Mammary epithelial cell (primary cell): ENCODE data around the gene CRYGA.

Source experiments
- EZH2 ChIP-seq: IDR thresholded peaks from 2 replicates; pipeline ENCODE4 v1.6.1; 2012; ENCODE audit warnings: low read length, inconsistent platforms, borderline replicate concordance
- TF ChIP-seq, protein P1 (sequence below), 2 donors: IDR thresholded peaks in 1 of 2; conservative IDR thresholded peaks in 1 of 2; 2 replicates each; pipeline ENCODE4 v1.5.1; 2011 to 2012; ENCODE audit warnings: inconsistent platforms in 2 of 2, low read length in 2 of 2, mild to moderate bottlenecking in 2 of 2, control low read depth in 1 of 2, low read depth in 1 of 2; ENCODE audit not compliant: insufficient read depth in 1 of 2; ENCODE audit errors: extremely low read depth in 1 of 2

DNA sequence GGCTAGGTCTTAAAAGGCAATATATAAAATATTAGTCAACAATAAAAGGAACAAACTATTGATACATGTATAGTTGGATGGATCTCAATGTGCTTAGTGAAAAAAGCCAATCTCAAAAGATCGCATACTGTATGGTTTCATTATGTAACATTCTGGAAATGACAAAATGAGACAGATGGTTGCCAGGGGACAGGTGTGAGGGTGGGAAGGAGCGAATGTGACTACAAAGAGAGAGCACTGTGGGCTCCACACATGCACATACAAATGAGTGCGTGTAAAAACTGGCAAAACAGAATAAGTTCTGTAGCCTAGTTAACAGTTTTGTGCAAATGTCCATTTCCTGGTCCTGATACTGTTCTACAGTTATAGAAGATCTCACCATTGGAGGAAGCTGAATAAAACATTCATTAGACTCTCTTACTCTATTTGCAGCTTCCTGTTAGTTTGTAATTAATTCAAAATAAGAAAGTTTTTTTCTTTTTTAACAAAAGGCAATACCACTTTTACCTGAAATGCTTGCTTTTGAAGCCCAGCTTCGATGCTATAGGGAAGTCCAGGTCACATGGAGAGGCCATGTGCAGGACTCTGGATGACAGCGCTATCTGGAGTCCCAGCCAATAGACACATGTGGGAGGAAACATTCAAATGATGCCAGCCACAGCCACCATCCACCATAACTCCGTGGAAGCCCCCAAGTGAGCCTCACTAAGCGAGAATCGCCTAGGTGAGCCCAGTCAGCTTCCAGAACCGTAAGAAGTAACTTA lies 47.5 kb upstream of the CRYGA start:
- TF ChIP-seq, protein P1, sequence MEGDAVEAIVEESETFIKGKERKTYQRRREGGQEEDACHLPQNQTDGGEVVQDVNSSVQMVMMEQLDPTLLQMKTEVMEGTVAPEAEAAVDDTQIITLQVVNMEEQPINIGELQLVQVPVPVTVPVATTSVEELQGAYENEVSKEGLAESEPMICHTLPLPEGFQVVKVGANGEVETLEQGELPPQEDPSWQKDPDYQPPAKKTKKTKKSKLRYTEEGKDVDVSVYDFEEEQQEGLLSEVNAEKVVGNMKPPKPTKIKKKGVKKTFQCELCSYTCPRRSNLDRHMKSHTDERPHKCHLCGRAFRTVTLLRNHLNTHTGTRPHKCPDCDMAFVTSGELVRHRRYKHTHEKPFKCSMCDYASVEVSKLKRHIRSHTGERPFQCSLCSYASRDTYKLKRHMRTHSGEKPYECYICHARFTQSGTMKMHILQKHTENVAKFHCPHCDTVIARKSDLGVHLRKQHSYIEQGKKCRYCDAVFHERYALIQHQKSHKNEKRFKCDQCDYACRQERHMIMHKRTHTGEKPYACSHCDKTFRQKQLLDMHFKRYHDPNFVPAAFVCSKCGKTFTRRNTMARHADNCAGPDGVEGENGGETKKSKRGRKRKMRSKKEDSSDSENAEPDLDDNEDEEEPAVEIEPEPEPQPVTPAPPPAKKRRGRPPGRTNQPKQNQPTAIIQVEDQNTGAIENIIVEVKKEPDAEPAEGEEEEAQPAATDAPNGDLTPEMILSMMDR (conservative IDR thresholded peaks at IDR 0.05 in 1 of 2, IDR thresholded peaks at IDR 0.05 in 1 of 2; ENCODE audit: extremely low read depth in 1 of 2, insufficient read depth in 1 of 2, low read depth in 1 of 2, low read length in 2 of 2), result no peak
- TF ChIP-seq EZH2, result no peak
